ENCODE data around the gene TXNDC17.

TXNDC17 gene

DNA sequence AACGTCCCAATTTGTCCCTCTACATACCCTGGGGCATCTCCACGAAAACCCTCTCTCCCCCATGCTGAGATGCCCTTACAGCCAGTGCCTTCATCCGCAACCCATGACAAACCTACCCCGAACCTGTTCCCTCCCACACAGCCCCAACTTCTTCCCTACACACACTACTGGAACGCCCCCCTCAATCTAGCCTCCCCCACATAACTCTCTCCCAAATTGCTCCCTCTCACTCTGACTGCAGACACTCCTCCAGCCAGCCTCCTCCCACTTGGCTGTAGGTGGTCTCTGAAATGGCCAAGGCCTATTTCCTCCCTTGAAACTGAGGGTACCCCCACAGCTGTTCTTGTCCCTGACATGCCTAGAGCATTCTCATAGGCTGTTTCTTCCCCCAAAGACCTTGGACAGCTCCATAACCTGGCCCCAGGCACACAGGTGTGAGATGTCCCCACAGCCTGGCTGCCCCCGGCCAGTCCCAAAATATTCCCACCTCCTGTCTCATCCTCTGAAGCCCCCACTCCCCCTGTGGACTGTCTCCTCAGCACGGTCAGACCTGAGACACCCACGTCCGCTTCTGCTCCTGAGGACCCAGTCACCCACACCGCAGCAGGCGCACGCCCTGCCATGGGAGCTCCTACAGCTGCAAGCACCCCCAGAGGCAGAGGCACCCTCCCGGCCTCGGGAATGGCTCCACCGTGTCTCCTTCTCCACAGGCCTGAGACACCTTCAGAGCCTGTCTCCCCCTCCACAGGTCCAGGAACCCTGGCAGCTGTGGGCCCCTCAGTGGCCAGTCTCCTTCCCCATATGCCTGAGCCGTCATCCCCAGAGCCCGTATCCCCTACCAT lies 4.0 kb upstream of the TXNDC17 start:
- Histone ChIP-seq H3K27me3 (no peaks in the 10 kb centered on the region), H3K4me1 (ENCODE audit: control insufficient read depth in 1 of 2, insufficient read depth in 1 of 2, low read depth in 1 of 2, low read length in 1 of 2) (peaks cover 21 to 22% of the 10 kb centered on the region in 2 experiments), H3K27ac (no peak overlapping the region), H3K9me3 (no peaks in the 10 kb centered on the region), H3K4me3 (ENCODE audit: low read depth in 1 of 2, low read length in 1 of 2) (no peak overlapping the region), H3K36me3 (peaks cover 25% of the 10 kb centered on the region)
- TF ChIP-seq, protein P1, sequence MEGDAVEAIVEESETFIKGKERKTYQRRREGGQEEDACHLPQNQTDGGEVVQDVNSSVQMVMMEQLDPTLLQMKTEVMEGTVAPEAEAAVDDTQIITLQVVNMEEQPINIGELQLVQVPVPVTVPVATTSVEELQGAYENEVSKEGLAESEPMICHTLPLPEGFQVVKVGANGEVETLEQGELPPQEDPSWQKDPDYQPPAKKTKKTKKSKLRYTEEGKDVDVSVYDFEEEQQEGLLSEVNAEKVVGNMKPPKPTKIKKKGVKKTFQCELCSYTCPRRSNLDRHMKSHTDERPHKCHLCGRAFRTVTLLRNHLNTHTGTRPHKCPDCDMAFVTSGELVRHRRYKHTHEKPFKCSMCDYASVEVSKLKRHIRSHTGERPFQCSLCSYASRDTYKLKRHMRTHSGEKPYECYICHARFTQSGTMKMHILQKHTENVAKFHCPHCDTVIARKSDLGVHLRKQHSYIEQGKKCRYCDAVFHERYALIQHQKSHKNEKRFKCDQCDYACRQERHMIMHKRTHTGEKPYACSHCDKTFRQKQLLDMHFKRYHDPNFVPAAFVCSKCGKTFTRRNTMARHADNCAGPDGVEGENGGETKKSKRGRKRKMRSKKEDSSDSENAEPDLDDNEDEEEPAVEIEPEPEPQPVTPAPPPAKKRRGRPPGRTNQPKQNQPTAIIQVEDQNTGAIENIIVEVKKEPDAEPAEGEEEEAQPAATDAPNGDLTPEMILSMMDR (IDR thresholded peaks at IDR 0.05) = no peak

DNA sequence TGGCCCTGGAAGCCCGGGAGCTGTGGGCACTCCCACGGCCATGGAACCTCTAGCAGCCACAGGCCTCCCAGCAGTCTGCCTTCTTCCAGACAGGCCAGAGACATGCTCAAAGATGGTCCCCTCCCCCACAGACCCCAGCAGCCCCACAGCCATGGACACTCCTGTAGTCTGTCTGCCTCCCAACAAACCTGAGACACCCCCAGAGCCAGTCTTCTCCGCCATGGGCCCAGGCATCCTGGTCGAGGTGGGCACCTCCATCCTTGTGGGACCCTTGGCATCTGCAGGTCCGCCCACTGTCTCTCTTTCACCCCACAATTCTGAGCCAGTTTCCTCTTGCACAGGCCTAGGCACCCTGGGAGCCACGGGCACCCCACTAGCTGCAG lies 3.4 kb upstream of the TXNDC17 start:
- TF ChIP-seq, protein P1 (IDR thresholded peaks at IDR 0.05) = no peak
- H3K4me1 ChIP-seq (ENCODE audit: control insufficient read depth in 1 of 2, insufficient read depth in 1 of 2, low read depth in 1 of 2, low read length in 1 of 2) = peaks cover 22 to 24% of the 10 kb centered on the region in 2 experiments
- no peaks in the 10 kb centered on the region for H3K27me3 ChIP-seq
- H3K4me3 ChIP-seq (ENCODE audit: low read depth in 1 of 2, low read length in 1 of 2) = no peak overlapping the region
- no peak overlapping the region for H3K27ac ChIP-seq
- peaks cover 23% of the 10 kb centered on the region for H3K36me3 ChIP-seq
- no peaks in the 10 kb centered on the region for H3K9me3 ChIP-seq

DNA sequence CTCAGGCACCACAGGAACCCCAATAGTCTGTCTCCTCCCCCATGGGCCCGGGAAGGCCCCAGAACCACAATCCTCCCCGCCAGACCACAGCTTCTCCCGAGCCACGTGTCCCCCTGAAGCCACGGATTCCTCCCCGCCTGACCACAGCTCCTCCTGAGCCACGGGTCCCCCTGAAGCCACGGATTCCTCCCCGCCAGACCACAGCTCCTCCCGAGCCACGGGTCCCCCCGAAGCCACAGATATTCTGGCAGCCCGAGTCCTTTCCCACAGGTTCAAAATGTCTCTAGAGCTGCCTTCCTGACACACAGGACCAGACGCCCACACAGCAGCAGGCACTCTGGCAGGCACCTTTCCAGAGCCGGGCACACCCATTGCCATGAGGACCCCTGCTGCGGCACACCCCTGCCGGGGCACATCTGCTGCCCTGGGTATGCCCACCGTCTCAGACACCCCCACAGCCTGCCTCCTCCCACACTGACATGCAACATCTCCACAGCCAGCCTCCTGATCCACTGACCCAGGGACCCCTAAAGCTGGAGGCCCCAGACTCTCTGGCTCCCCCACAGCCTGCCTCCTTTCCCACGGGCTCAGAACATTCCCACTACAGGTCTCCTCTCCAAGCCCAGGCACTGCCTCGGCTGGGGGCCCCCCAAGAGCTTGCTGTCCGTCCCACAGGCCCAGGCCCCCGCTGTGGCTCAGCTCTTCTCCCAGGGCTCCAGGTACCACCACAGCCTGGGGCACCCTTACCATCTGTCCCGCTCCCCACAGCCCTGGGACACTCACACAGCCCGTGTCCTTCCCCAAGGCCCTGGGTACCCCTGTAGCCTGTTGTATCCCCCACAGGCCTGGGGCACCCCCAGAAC lies 2.6 kb upstream of the TXNDC17 start:
- TF ChIP-seq, protein P1 (IDR thresholded peaks at IDR 0.05) = no peak
- H3K9me3 ChIP-seq = no peaks in the 10 kb centered on the region
- no peaks in the 10 kb centered on the region for H3K27me3 ChIP-seq
- peaks cover 22 to 24% of the 10 kb centered on the region in 2 experiments for H3K4me1 ChIP-seq (ENCODE audit: control insufficient read depth in 1 of 2, insufficient read depth in 1 of 2, low read depth in 1 of 2, low read length in 1 of 2)
- H3K27ac ChIP-seq = no peak overlapping the region
- H3K36me3 ChIP-seq = peaks cover 23% of the 10 kb centered on the region
- H3K4me3 ChIP-seq (ENCODE audit: low read depth in 1 of 2, low read length in 1 of 2) = no peak overlapping the region

DNA sequence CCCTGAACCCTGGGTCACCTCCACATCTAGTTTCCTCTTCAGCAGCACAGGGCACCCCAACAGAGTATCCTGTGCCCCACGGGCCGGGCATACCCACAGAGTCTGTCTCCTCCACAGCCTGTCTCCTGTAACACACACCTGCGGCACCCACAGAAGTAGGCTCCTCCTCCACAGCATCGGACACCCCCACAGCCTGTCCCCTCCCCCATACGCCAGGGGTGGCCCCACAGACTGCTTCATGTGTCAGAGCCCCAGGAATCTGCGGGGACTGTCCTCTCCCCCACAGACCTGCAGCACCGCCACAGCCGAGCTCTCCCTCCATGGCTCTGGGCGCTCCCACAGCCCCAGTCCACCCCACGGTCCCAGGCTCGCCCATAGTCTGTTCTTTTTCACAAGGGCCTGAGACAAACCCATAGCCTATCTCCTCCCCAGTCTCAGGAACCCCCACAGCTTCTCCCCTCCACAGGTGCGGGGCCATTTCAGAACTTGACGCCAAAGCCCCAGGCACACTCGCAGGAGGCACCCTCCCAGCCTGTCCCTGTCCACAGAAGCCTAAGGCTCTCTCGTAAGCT lies 1.8 kb upstream of the TXNDC17 start:
- no peaks in the 10 kb centered on the region for H3K9me3 ChIP-seq
- peaks cover 25% of the 10 kb centered on the region for H3K36me3 ChIP-seq
- H3K27me3 ChIP-seq = no peaks in the 10 kb centered on the region
- peaks cover 22 to 24% of the 10 kb centered on the region in 2 experiments for H3K4me1 ChIP-seq (ENCODE audit: control insufficient read depth in 1 of 2, insufficient read depth in 1 of 2, low read depth in 1 of 2, low read length in 1 of 2)
- peak overlapping the region; percentile 80 for H3K27ac ChIP-seq
- TF ChIP-seq, protein P1 (IDR thresholded peaks at IDR 0.05) = no peak
- H3K4me3 ChIP-seq (ENCODE audit: low read depth in 1 of 2, low read length in 1 of 2) = peak overlapping the region; percentile 91 to 92
